Calu3 (cell line): ENCODE data around the gene WLS. TPM values are rescaled to one million over a fixed set of nuclear protein-coding genes. Genes with fewer than 3 reads are reported as not detected.

Source experiments
- BruUV-seq: library from RNA; stranded (reverse); fragments of 400-500 nt; replicated peaks from 2 replicates; lab custom pipeline; 2021; lab: Mats Ljungman, UMichigan
- CTCF ChIA-PET: fragments of 300-600 bp; sonication (Branson Sonifier 250); formaldehyde crosslinking; loops from one replicate; lab custom pipeline; 2022; ENCODE audit warnings: antibody characterized with exemption; lab: Charles Lee
- DNase-seq: peaks from one replicate; pipeline ENCODE4 v3.0.0; 2022
- H3K27ac Mint-ChIP-seq: one replicate; pipeline ENCODE4 v1.8.0; 2022; ENCODE audit warnings: mixed read lengths; ENCODE audit not compliant: unreplicated experiment
- H3K27me3 Mint-ChIP-seq: one replicate; pipeline ENCODE4 v1.8.0; 2022; ENCODE audit warnings: mixed read lengths; ENCODE audit not compliant: unreplicated experiment
- H3K36me3 Mint-ChIP-seq: one replicate; pipeline ENCODE4 v1.8.0; 2022; ENCODE audit warnings: mild to moderate bottlenecking, moderate library complexity, mixed read lengths; ENCODE audit not compliant: insufficient read depth, unreplicated experiment
- H3K4me1 Mint-ChIP-seq: one replicate; pipeline ENCODE4 v1.8.0; 2022; ENCODE audit warnings: mild to moderate bottlenecking, low read depth, mixed read lengths; ENCODE audit not compliant: unreplicated experiment
- H3K4me3 Mint-ChIP-seq: one replicate; pipeline ENCODE4 v1.8.0; 2022; ENCODE audit warnings: mild to moderate bottlenecking, low read depth, moderate library complexity, mixed read lengths; ENCODE audit not compliant: unreplicated experiment
- H3K9me3 Mint-ChIP-seq: one replicate; pipeline ENCODE4 v1.8.0; 2022; ENCODE audit warnings: low read depth, mixed read lengths; ENCODE audit not compliant: unreplicated experiment
- intact Hi-C: fragments of 100-400 bp; cut with micrococcal nuclease; formaldehyde crosslinking; loops from one replicate; pipeline ENCODE4 v1.10.0; 2022; ENCODE audit not compliant: unreplicated experiment
- total RNA-seq: library from RNA; stranded (reverse); gene quantifications from 2 replicates; pipeline ENCODE4 v1.2.3, GENCODE V29; 2022
- TF ChIP-seq, protein P1 (sequence below): fragments of 200-600 bp; IDR thresholded peaks from one replicate; pipeline ENCODE4 v1.8.0; 2022; ENCODE audit warnings: antibody characterized with exemption; ENCODE audit not compliant: unreplicated experiment

Gene WLS
- total RNA-seq, 1 experiment from 2014 or later: 50.9 TPM

DNA sequence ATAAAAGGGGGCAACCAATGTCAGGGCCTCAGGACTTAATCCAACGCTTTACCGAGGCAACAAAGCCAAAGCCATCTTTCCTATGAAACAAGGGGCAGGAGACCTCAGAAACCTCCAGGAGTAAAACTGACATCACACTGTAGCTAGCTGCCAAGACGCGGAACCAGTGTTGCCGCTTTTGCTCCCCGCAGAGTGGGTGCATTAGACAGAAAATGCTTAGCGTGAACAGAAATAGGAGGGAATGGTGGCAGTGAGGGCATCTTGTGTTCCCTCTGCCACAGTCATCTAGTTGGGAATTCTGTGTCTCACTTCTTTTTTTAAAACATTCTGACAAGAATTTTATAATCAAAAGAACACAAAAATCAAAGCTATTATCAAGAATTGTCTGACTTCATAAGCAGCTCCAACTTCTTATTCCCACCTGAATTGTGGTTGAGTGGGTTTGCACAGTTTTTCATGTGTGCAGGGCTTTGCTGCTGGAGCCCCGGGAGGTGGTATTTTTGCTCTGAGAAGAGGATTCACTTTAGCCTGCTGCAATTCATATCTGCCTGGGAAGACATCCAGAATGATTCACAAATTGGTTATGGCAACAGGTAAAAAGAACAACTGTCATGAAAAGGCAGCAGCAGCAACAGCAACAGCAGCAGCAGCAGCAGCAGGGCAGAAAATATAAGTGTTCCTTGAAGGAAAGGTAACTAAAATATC is 99.7 kb downstream of the WLS start:
- no peaks in the 10 kb centered on the region for H3K27me3 Mint-ChIP-seq
- no peak overlapping the region for H3K27ac Mint-ChIP-seq
- no peak for DNase-seq
- H3K9me3 Mint-ChIP-seq: no peaks in the 10 kb centered on the region
- TF ChIP-seq, protein P1, sequence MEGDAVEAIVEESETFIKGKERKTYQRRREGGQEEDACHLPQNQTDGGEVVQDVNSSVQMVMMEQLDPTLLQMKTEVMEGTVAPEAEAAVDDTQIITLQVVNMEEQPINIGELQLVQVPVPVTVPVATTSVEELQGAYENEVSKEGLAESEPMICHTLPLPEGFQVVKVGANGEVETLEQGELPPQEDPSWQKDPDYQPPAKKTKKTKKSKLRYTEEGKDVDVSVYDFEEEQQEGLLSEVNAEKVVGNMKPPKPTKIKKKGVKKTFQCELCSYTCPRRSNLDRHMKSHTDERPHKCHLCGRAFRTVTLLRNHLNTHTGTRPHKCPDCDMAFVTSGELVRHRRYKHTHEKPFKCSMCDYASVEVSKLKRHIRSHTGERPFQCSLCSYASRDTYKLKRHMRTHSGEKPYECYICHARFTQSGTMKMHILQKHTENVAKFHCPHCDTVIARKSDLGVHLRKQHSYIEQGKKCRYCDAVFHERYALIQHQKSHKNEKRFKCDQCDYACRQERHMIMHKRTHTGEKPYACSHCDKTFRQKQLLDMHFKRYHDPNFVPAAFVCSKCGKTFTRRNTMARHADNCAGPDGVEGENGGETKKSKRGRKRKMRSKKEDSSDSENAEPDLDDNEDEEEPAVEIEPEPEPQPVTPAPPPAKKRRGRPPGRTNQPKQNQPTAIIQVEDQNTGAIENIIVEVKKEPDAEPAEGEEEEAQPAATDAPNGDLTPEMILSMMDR: no peak
- no peaks in the 10 kb centered on the region for H3K36me3 Mint-ChIP-seq
- CTCF ChIA-PET: no interaction called here
- BruUV-seq: no TSS peak
- intact Hi-C loops: no loop called here
- H3K4me3 Mint-ChIP-seq: no peak overlapping the region
- no peaks in the 10 kb centered on the region for H3K4me1 Mint-ChIP-seq

DNA sequence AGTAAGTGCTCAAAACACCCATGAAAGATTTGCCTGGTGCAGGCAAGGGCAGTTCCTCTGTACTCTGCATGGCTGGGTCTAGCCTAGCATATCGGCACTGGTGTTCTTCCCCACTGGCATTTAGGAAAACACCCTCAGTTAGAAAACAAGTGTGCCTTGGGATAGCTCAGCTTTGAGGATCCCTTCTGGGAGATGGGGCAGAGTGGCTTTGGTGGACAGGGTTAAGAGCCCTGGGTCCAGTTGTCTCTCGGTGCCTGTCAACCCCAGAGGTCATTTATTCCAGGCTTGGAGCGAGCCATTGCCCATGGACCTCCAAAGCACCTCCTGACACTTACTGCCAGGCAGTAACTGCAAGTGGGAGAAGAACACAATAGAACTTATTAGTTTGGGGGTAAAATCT is 101.1 kb downstream of the WLS start:
- CTCF ChIA-PET: no interaction called here
- DNase-seq: no peak
- no peaks in the 10 kb centered on the region for H3K4me1 Mint-ChIP-seq
- H3K27me3 Mint-ChIP-seq: no peaks in the 10 kb centered on the region
- TF ChIP-seq, protein P1: no peak
- no TSS peak for BruUV-seq
- intact Hi-C loops: no loop called here
- no peak overlapping the region for H3K27ac Mint-ChIP-seq
- H3K9me3 Mint-ChIP-seq: no peaks in the 10 kb centered on the region
- H3K4me3 Mint-ChIP-seq: no peak overlapping the region
- H3K36me3 Mint-ChIP-seq: no peaks in the 10 kb centered on the region

- Mint-ChIP-seq H3K9me3 (no peaks in the 10 kb centered on the region), H3K27me3 (no peaks in the 10 kb centered on the region), H3K36me3 (no peaks in the 10 kb centered on the region), H3K4me1 (no peaks in the 10 kb centered on the region), H3K27ac (no peak overlapping the region), H3K4me3 (no peak overlapping the region)
- TF ChIP-seq, protein P1: no peak
- CTCF ChIA-PET: no interaction called here
- no peak for DNase-seq
- BruUV-seq: no TSS peak
- intact Hi-C loops: no loop called here
Measured at GRCh38 chr1:68129536-68130250, 102.6 kb downstream of the WLS start.

DNA sequence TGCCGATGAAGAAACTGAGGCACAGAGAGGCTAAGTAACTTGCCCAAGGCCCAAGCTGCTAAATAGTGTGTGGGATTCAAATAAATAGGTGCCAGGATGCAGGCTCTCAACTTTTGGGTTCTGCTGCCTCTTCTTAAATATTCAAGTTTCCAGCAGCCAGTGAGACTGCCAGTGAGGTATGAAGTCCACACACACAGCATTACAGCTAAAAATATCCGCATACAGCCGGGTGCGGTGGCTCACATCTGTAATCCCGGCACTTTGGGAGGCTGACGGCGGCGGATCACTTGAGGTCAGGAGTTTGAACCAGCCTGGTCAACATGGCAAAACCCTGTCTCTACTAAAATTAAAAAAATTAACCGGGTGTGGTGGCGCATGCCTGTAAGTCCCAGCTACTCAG is 103.5 kb downstream of the WLS start:
- Mint-ChIP-seq H3K9me3 (no peaks in the 10 kb centered on the region), H3K4me3 (no peak overlapping the region), H3K27ac (no peak overlapping the region), H3K36me3 (no peaks in the 10 kb centered on the region), H3K4me1 (no peaks in the 10 kb centered on the region), H3K27me3 (no peaks in the 10 kb centered on the region)
- TF ChIP-seq, protein P1: no peak
- no peak for DNase-seq
- CTCF ChIA-PET: interaction anchor here (0.6 kb wide), 1 partner anchor 879 kb away, joined by 3 read pairs; no protein-coding TSS in a partner anchor
- intact Hi-C loops: no loop called here
- no TSS peak for BruUV-seq
